SK-N-SH (cell line): ENCODE data around the gene KDM2A. TPM values are rescaled to one million over a fixed set of nuclear protein-coding genes. Genes with fewer than 3 reads are reported as not detected.

Experiments
- CTCF ChIA-PET: fragments of 300-600, 350-600 bp; formaldehyde crosslinking; extraction: SDS; loops from one replicate; lab custom pipeline; 2021; lab: Yijun Ruan, JAX
- POLR2A ChIA-PET: fragments of 350-600 bp; sonication (Branson Sonifier 250); formaldehyde crosslinking; extraction: SDS; loops from one replicate; lab custom pipeline; 2020; ENCODE audit warnings: antibody characterized with exemption, inconsistent platforms; lab: Yijun Ruan, JAX
- DNase-seq: peaks from one replicate; pipeline ENCODE4 v3.0.0; 2012
- H2AFZ ChIP-seq: fragments of 200-600 bp; sonication (generic); 2 replicates; pipeline ENCODE4 v1.8.1; 2016; ENCODE audit warnings: antibody characterized with exemption, mild to moderate bottlenecking, low read depth
- H3F3A ChIP-seq: fragments of 200-600 bp; sonication (generic); replicated peaks from 2 replicates; pipeline ENCODE3; 2016; ENCODE audit warnings: antibody characterized with exemption, mild to moderate bottlenecking; ENCODE audit not compliant: insufficient read depth
- H3K27ac ChIP-seq, 2 experiments: fragments of 200-500 bp in 1 of 2; fragments of 200-600 bp in 1 of 2; sonication (Bioruptor generic) in 1 of 2; sonication (generic), shearing (Covaris generic) in 1 of 2; 2 replicates each; pipeline versions ENCODE4 v1.5.1 to v1.6.1; 2014 to 2016; ENCODE audit warnings: low read depth in 2 of 2, inconsistent platforms in 1 of 2, low read length in 1 of 2, mild to moderate bottlenecking in 1 of 2, mixed read lengths in 1 of 2
- H3K27me3 ChIP-seq: fragments of 200-600 bp; sonication (generic), shearing (Covaris generic); 2 replicates; pipeline ENCODE4 v1.6.1; 2016; ENCODE audit warnings: mixed run types; ENCODE audit not compliant: insufficient read depth
- H3K36me3 ChIP-seq, 2 experiments: fragments of 200-500 bp in 1 of 2; fragments of 200-600 bp in 1 of 2; sonication (Bioruptor generic) in 1 of 2; sonication (generic) in 1 of 2; replicated peaks in 1 of 2; 2 replicates each; pipeline versions ENCODE3 to v1.5.1; 2014 to 2016; ENCODE audit warnings: low read length in 1 of 2, mild to moderate bottlenecking in 1 of 2; ENCODE audit not compliant: insufficient read depth in 2 of 2, control insufficient read depth in 1 of 2
- H3K4me1 ChIP-seq, 2 experiments: fragments of 200-500 bp in 1 of 2; fragments of 200-600 bp in 1 of 2; sonication (Bioruptor generic) in 1 of 2; sonication (generic), shearing (Covaris generic) in 1 of 2; 2 replicates each; pipeline versions ENCODE4 v1.5.1 to v1.6.1; 2014 to 2016; ENCODE audit warnings: low read depth in 1 of 2, low read length in 1 of 2, mixed run types in 1 of 2; ENCODE audit not compliant: insufficient read depth in 2 of 2, control insufficient read depth in 1 of 2
- H3K4me2 ChIP-seq: fragments of 200-600 bp; sonication (generic), shearing (Covaris generic); 2 replicates; pipeline ENCODE4 v1.6.1; 2017; ENCODE audit warnings: mixed run types
- H3K4me3 ChIP-seq, 2 experiments: fragments of 200-500 bp in 1 of 2; fragments of 200-600 bp in 1 of 2; sonication (Bioruptor generic) in 1 of 2; sonication (generic), shearing (Covaris generic) in 1 of 2; 2 replicates each; pipeline versions ENCODE4 v1.5.1 to v1.8.1; 2014 to 2016; ENCODE audit warnings: low read depth in 2 of 2, inconsistent platforms in 1 of 2, low read length in 1 of 2, mild to moderate bottlenecking in 1 of 2, mixed read lengths in 1 of 2, moderate library complexity in 1 of 2
- H3K79me2 ChIP-seq: fragments of 200-600 bp; sonication (generic); 2 replicates; pipeline ENCODE4 v1.8.1; 2017; ENCODE audit warnings: mild to moderate bottlenecking; ENCODE audit not compliant: insufficient read depth
- H3K9ac ChIP-seq: fragments of 200-600 bp; sonication (generic); 2 replicates; pipeline ENCODE4 v1.6.1; 2017; ENCODE audit warnings: mixed run types
- H3K9me2 ChIP-seq: fragments of 200-600 bp; sonication (generic); 2 replicates; pipeline ENCODE4 v1.6.1; 2017; ENCODE audit warnings: mixed run types
- H3K9me3 ChIP-seq: fragments of 200-600 bp; sonication (generic); 2 replicates; pipeline ENCODE4 v1.6.1; 2017; ENCODE audit warnings: mixed run types, mild to moderate bottlenecking, moderate library complexity
- H4K20me1 ChIP-seq: fragments of 200-600 bp; sonication (generic); 2 replicates; pipeline ENCODE4 v1.6.1; 2017; ENCODE audit warnings: mild to moderate bottlenecking, mixed run types; ENCODE audit not compliant: insufficient read depth
- CHD2 ChIP-seq: fragments of 150-350 bp; IDR thresholded peaks from 2 replicates; pipeline ENCODE4 v1.6.1; 2018; ENCODE audit warnings: low read length; ENCODE audit not compliant: partially characterized antibody
- CTCF ChIP-seq: fragments of 200-600 bp; sonication (generic); IDR thresholded peaks from 2 replicates; pipeline ENCODE4 v1.6.1; 2017; ENCODE audit warnings: antibody characterized with exemption, mild to moderate bottlenecking, moderate library complexity
- EP300 ChIP-seq, 2 experiments: IDR thresholded peaks; 2 replicates each; pipeline versions ENCODE4 v1.4.0 to v1.6.1; 2012; ENCODE audit warnings: borderline replicate concordance in 1 of 2, low read depth in 1 of 2, low read length in 1 of 2
- FOSL2 ChIP-seq: IDR thresholded peaks from 2 replicates; pipeline ENCODE4 v1.4.0; 2012; ENCODE audit warnings: low read depth, mild to moderate bottlenecking, moderate library complexity, borderline replicate concordance
- FOXM1 ChIP-seq: IDR thresholded peaks from 2 replicates; pipeline ENCODE4 v1.4.0; 2012; ENCODE audit warnings: low read depth, mild to moderate bottlenecking
- GABPA ChIP-seq: IDR thresholded peaks from 2 replicates; pipeline ENCODE4 v1.4.0; 2012; ENCODE audit warnings: low read depth, mild to moderate bottlenecking
- GATA2 ChIP-seq: sonication (generic); formaldehyde crosslinking; IDR thresholded peaks from 2 replicates; pipeline ENCODE4 v1.5.0; 2020; ENCODE audit warnings: mild to moderate bottlenecking, missing genetic modification reagents
- IRF3 ChIP-seq: fragments of 150-350 bp; IDR thresholded peaks from 2 replicates; pipeline ENCODE4 v1.6.1; 2016; ENCODE audit warnings: mild to moderate bottlenecking, low read depth, low read length
- JUND ChIP-seq: IDR thresholded peaks from 2 replicates; pipeline ENCODE4 v1.4.0; 2012
- MAX ChIP-seq: IDR thresholded peaks from 2 replicates; pipeline ENCODE4 v1.4.0; 2012; ENCODE audit warnings: low read depth
- MEF2A ChIP-seq: IDR thresholded peaks from 2 replicates; pipeline ENCODE4 v1.4.0; 2012; ENCODE audit warnings: low read depth, borderline replicate concordance
- NFIC ChIP-seq: IDR thresholded peaks from 2 replicates; pipeline ENCODE4 v1.4.0; 2012; ENCODE audit warnings: borderline replicate concordance
- NRF1 ChIP-seq: IDR thresholded peaks from 2 replicates; pipeline ENCODE4 v1.6.1; 2012; ENCODE audit warnings: low read depth, mild to moderate bottlenecking, low read length
- PBX3 ChIP-seq: IDR thresholded peaks from 2 replicates; pipeline ENCODE4; 2012
- POLR2AphosphoS5 ChIP-seq: IDR thresholded peaks from 2 replicates; pipeline ENCODE4 v1.6.1; 2012; ENCODE audit warnings: low read depth, low read length
- RAD21 ChIP-seq: IDR thresholded peaks from 2 replicates; pipeline ENCODE4 v1.6.1; 2012; ENCODE audit warnings: mild to moderate bottlenecking, low read length
- SMC3 ChIP-seq: IDR thresholded peaks from 2 replicates; pipeline ENCODE4 v1.6.1; 2012; ENCODE audit warnings: low read depth, low read length, improper control_type of control experiment
- TCF12 ChIP-seq: IDR thresholded peaks from 2 replicates; pipeline ENCODE4 v1.4.0; 2012
- USF2 ChIP-seq: fragments of 150-350 bp; IDR thresholded peaks from 2 replicates; pipeline ENCODE4 v1.6.1; 2017; ENCODE audit warnings: antibody characterized with exemption, low read length, low read depth, borderline replicate concordance
- YY1 ChIP-seq: IDR thresholded peaks from 2 replicates; pipeline ENCODE4 v1.4.0; 2012; ENCODE audit warnings: low read depth, mild to moderate bottlenecking
- WGBS: methylation state at CpG from one replicate; pipeline ENCODE4 v1.1.6; 2017; ENCODE audit warnings: low lambda C conversion rate; 5-methylcytosine and 5-hydroxymethylcytosine counted together
- polyA plus RNA-seq, 3 experiments: library from polyadenylated mRNA; depleted of rRNA; stranded (reverse); fragments of >200 nt; gene quantifications; 2 replicates each; pipeline ENCODE4 v1.2.3, GENCODE V29; 2012

KDM2A gene
- polyA plus RNA-seq, 1 of the 3 experiments (the other 2 are of a cell fraction) = 28.4 TPM

DNA sequence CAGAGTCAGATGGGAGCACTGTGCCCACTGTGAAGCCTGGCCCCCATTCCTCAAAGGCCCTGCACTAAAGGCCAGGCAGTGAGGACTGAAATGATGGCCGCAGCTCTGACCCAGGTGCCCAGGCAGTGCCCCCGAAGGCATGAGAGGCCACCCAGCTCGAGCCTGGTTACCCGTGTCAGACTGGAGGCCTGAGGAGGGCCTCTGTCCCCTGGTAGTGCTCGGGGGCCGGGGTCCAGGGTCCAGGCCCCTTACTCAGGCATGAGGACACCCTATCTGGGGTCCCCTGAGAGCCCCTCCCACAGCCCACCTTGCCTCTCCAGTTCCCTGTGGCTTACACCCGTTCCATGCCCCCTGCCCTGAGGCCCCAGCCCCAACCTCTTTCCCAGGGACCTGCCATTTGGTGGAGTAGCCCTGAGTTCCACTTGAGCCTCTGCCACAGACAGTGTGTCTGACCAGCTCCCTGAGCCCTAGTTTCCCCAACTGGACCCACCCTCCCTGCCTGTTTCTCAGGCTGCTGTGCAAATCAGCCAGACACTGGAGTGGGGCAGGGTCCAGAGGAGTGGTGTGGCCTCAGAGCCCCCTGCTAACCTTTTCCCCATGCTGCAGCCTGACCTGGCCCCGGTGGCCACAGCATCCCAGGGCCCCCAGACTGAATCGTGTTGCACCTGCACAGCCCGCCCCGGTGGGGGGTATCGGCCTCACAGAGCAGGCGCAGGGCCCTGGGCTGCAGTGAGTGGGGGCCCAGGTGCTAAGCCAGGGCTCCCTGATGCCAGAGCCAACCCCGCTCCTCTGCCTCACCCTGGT lies 159.3 kb downstream of the KDM2A start (continued):
- TF ChIP-seq USF2 = no peak
- TF ChIP-seq GATA2 = no peak

DNA sequence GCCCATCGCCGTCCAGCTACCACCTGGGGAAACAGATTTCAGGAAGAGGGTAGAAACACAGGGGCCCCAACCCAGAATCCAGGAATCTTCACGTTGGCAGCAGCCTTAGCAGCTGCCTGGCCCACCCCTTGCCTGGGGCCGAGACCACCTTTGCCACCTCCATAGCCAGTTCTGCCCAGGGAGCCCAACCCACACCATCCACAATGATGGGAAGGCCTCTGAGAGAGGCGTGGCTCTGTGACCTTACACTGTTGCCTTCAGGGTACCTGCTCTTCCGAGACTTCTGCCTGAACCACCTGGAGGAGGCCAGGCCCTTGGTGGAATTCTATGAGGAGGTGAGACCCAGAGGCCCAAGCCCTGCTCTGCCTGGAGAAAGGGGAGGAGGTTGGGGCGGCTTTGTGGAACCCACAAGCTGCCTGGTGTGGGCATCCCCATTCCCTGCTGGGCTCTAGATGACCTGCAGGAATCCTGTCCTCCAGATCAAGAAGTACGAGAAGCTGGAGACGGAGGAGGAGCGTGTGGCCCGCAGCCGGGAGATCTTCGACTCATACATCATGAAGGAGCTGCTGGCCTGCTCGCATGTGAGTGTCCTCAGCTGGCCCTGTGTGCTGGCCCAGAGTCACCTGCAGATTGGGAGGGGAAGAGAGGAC lies 160.0 kb downstream of the KDM2A start:
- POLR2A ChIA-PET = no interaction called here
- Histone ChIP-seq H3K4me1 (peaks cover 0 to 6% of the 10 kb centered on the region in 2 experiments; a peak in 2 of 4 replicates), H3F3A (no peaks in the 10 kb centered on the region), H3K27me3 (no peaks in the 10 kb centered on the region), H3K9ac (no peak overlapping the region), H3K9me2 (no peaks in the 10 kb centered on the region), H3K4me2 (no peak overlapping the region), H3K4me3 (no peak overlapping the region), H3K36me3 (peaks cover 0 to 52% of the 10 kb centered on the region in 2 experiments), H3K9me3 (no peaks in the 10 kb centered on the region), H4K20me1 (peaks cover 14% of the 10 kb centered on the region; the same call in 1 of the 2 replicates), H2AFZ (no peak overlapping the region), H3K27ac (no peak overlapping the region; a peak in 1 of 4 replicates), H3K79me2 (peaks cover 15% of the 10 kb centered on the region)
- CTCF ChIA-PET = interaction anchor here (1.0 to 3.9 kb wide), 5 partner anchors 12 to 104 kb away, joined by 3 to 20 read pairs (median 8); no protein-coding TSS in a partner anchor
- no peak for TF ChIP-seq IRF3
- no peak for TF ChIP-seq TCF12
- no peak for TF ChIP-seq CHD2
- TF ChIP-seq YY1 = no peak
- TF ChIP-seq USF2 = no peak
- TF ChIP-seq GATA2 = no peak
- no peak for TF ChIP-seq NFIC
- TF ChIP-seq MEF2A = no peak
- no peak for TF ChIP-seq FOXM1
- TF ChIP-seq EP300 (IDR thresholded peaks at IDR 0.05; ENCODE audit: borderline replicate concordance in 1 of 2, low read depth in 1 of 2, low read length in 1 of 2) = no peak
- TF ChIP-seq SMC3 = no peak
- no peak for TF ChIP-seq FOSL2
- no peak for TF ChIP-seq NRF1
- TF ChIP-seq MAX = no peak
- TF ChIP-seq PBX3 = no peak
- no peak for TF ChIP-seq CTCF
- no peak for TF ChIP-seq GABPA
- no peak for TF ChIP-seq JUND
- no peak for TF ChIP-seq POLR2AphosphoS5
- TF ChIP-seq RAD21 = no peak
- DNase-seq = no peak
- 97% methylated on average over 11 of the region's 14 CpGs for WGBS
